Astrocyte (in vitro differentiated cells and primary cell): ENCODE results near the gene EGFLAM.

Source experiments
- EZH2 ChIP-seq: IDR thresholded peaks from 2 replicates; pipeline ENCODE4 v1.6.1; 2012; ENCODE audit warnings: mild to moderate bottlenecking, low read length, inconsistent platforms; ENCODE audit not compliant: insufficient read depth
- TF ChIP-seq, protein P1 (sequence below): IDR thresholded peaks from 2 replicates; pipeline ENCODE4 v1.5.1; 2011; ENCODE audit warnings: low read depth, mild to moderate bottlenecking, inconsistent platforms, low read length, moderate library complexity; ENCODE audit not compliant: insufficient read depth

DNA sequence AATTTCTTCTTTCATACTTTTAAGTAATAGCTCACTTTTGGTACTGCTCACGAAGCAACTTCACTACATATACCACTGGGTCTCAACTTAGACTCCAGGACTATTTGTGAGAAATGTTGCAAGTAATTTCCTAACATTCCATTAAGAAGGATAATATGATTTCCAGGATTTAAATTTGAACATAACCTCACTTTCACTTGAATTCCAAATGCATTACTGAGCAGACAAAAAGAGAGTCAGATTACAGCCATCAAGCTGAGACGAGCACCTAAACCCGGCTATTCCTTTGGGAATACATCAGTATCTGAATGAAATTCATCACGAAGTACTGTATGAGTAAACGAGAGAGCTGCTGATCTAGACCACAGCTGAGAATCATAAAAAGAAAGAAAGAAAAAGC lies 250.8 kb downstream of the EGFLAM start:
- TF ChIP-seq EZH2 = no peak
- TF ChIP-seq, protein P1, sequence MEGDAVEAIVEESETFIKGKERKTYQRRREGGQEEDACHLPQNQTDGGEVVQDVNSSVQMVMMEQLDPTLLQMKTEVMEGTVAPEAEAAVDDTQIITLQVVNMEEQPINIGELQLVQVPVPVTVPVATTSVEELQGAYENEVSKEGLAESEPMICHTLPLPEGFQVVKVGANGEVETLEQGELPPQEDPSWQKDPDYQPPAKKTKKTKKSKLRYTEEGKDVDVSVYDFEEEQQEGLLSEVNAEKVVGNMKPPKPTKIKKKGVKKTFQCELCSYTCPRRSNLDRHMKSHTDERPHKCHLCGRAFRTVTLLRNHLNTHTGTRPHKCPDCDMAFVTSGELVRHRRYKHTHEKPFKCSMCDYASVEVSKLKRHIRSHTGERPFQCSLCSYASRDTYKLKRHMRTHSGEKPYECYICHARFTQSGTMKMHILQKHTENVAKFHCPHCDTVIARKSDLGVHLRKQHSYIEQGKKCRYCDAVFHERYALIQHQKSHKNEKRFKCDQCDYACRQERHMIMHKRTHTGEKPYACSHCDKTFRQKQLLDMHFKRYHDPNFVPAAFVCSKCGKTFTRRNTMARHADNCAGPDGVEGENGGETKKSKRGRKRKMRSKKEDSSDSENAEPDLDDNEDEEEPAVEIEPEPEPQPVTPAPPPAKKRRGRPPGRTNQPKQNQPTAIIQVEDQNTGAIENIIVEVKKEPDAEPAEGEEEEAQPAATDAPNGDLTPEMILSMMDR = no peak
